H9 (cell line): ENCODE data around the gene MED10. TPM values are rescaled to one million over a fixed set of nuclear protein-coding genes. Genes with fewer than 3 reads are reported as not detected.

Experiments used
- DNase-seq: peaks from one replicate; pipeline ENCODE4 v3.0.0-alpha.2; 2017
- H2AFZ ChIP-seq: one replicate; pipeline ENCODE4 v1.6.1; 2013; ENCODE audit warnings: mild to moderate bottlenecking, low read length, control low read depth, moderate library complexity
- H2AK5ac ChIP-seq: 2 replicates; pipeline ENCODE4 v1.6.1; 2013; ENCODE audit warnings: low read length, control low read depth, mixed read lengths; ENCODE audit not compliant: insufficient read length
- H2BK120ac ChIP-seq: one replicate; pipeline ENCODE4 v1.6.1; 2013; ENCODE audit warnings: low read depth, mild to moderate bottlenecking, low read length, control low read depth, inconsistent platforms; ENCODE audit not compliant: poor library complexity, severe bottlenecking
- H2BK12ac ChIP-seq: 2 replicates; pipeline ENCODE4 v1.6.1; 2013; ENCODE audit warnings: low read length, control low read depth, mixed read lengths, low read depth; ENCODE audit not compliant: insufficient read length
- H2BK15ac ChIP-seq: 2 replicates; pipeline ENCODE4 v1.6.1; 2013; ENCODE audit warnings: low read depth, low read length, control low read depth
- H2BK20ac ChIP-seq: one replicate; pipeline ENCODE4 v1.6.1; 2013; ENCODE audit warnings: low read depth, mild to moderate bottlenecking, low read length, control low read depth, inconsistent platforms; ENCODE audit not compliant: poor library complexity, severe bottlenecking
- H2BK5ac ChIP-seq: 2 replicates; pipeline ENCODE4 v1.6.1; 2013; ENCODE audit warnings: low read length, control low read depth, mixed read lengths; ENCODE audit not compliant: insufficient read length
- H3K14ac ChIP-seq: 2 replicates; pipeline ENCODE4 v1.6.1; 2013; ENCODE audit warnings: low read length, control low read depth; ENCODE audit not compliant: insufficient read depth
- H3K18ac ChIP-seq: 2 replicates; pipeline ENCODE4 v1.6.1; 2013; ENCODE audit warnings: low read depth, mild to moderate bottlenecking, mixed read lengths, low read length, control low read depth; ENCODE audit not compliant: insufficient read length
- H3K23ac ChIP-seq: 2 replicates; pipeline ENCODE4 v1.6.1; 2013; ENCODE audit warnings: low read length, control low read depth, mixed read lengths, low read depth; ENCODE audit not compliant: insufficient read length
- H3K23me2 ChIP-seq: 2 replicates; pipeline ENCODE4 v1.6.1; 2013; ENCODE audit warnings: low read depth, mild to moderate bottlenecking, mixed read lengths, low read length, control low read depth; ENCODE audit not compliant: insufficient read length, poor library complexity, severe bottlenecking
- H3K27ac ChIP-seq: 2 replicates; pipeline ENCODE4 v1.5.1; 2013; ENCODE audit warnings: low read length, control low read depth, mixed read lengths, low read depth; ENCODE audit not compliant: insufficient read length
- H3K27me3 ChIP-seq: 2 replicates; pipeline ENCODE4 v1.6.1; 2013; ENCODE audit warnings: low read length, control low read depth, inconsistent platforms; ENCODE audit not compliant: insufficient read depth
- H3K4ac ChIP-seq: 2 replicates; pipeline ENCODE4 v1.6.1; 2013; ENCODE audit warnings: low read depth, mild to moderate bottlenecking, control low read depth, inconsistent platforms, low read length, moderate library complexity
- H3K4me1 ChIP-seq: 2 replicates; pipeline ENCODE4 v1.6.1; 2013; ENCODE audit warnings: low read length, control low read depth, inconsistent platforms; ENCODE audit not compliant: insufficient read depth
- H3K4me2 ChIP-seq: 2 replicates; pipeline ENCODE4 v1.6.1; 2013; ENCODE audit warnings: low read length, control low read depth, mixed read lengths; ENCODE audit not compliant: insufficient read length, insufficient read depth
- H3K56ac ChIP-seq: 2 replicates; pipeline ENCODE4 v1.6.1; 2013; ENCODE audit warnings: low read depth, mild to moderate bottlenecking, mixed read lengths, low read length, control low read depth; ENCODE audit not compliant: insufficient read length
- H3K79me1 ChIP-seq: 2 replicates; pipeline ENCODE4 v1.6.1; 2013; ENCODE audit warnings: low read depth, mild to moderate bottlenecking, moderate library complexity, low read length, control low read depth, inconsistent platforms; ENCODE audit not compliant: insufficient read depth, poor library complexity, severe bottlenecking
- H3K79me2 ChIP-seq: 2 replicates; pipeline ENCODE4 v1.6.1; 2013; ENCODE audit warnings: low read length, control low read depth, inconsistent platforms; ENCODE audit not compliant: insufficient read depth
- H3K9ac ChIP-seq: 2 replicates; pipeline ENCODE4 v1.6.1; 2013; ENCODE audit warnings: low read length, control low read depth, mixed read lengths; ENCODE audit not compliant: insufficient read length; ENCODE audit errors: extremely low read depth
- H3K9me3 ChIP-seq: one replicate; pipeline ENCODE4 v1.6.1; 2013; ENCODE audit warnings: low read depth, low read length, inconsistent platforms; ENCODE audit not compliant: control insufficient read depth
- H3T11ph ChIP-seq: one replicate; pipeline ENCODE4 v1.6.1; 2013; ENCODE audit warnings: mild to moderate bottlenecking, low read length, control low read depth, inconsistent platforms
- H4K20me1 ChIP-seq: one replicate; pipeline ENCODE4 v1.6.1; 2013; ENCODE audit not compliant: control insufficient read depth, insufficient read length, insufficient read depth
- H4K5ac ChIP-seq: 2 replicates; pipeline ENCODE4 v1.6.1; 2013; ENCODE audit warnings: low read depth, mild to moderate bottlenecking, mixed read lengths, low read length, control low read depth; ENCODE audit not compliant: insufficient read length
- H4K8ac ChIP-seq: replicated peaks from 2 replicates; pipeline ENCODE4 v1.6.1; 2013; ENCODE audit warnings: low read length, control low read depth, mixed read lengths, low read depth; ENCODE audit not compliant: insufficient read length
- H4K91ac ChIP-seq: 2 replicates; pipeline ENCODE4 v1.6.1; 2013; ENCODE audit warnings: low read depth, mild to moderate bottlenecking, moderate library complexity, mixed read lengths, low read length, control low read depth; ENCODE audit not compliant: insufficient read length
- H3K27ac Mint-ChIP-seq, 3 experiments: 2 replicates in 2 of 3; 3 replicates in 1 of 3; pipeline ENCODE4 v1.8.0; 2020 to 2021; ENCODE audit warnings: mixed read lengths in 3 of 3, mild to moderate bottlenecking in 1 of 3, moderate library complexity in 1 of 3
- H3K27me3 Mint-ChIP-seq: 2 replicates; pipeline ENCODE4 v1.8.0; 2021; ENCODE audit warnings: low read depth, mild to moderate bottlenecking, moderate library complexity, mixed read lengths
- H3K36me3 Mint-ChIP-seq, 3 experiments: 2 replicates in 2 of 3; 3 replicates in 1 of 3; pipeline ENCODE4 v1.8.0; 2020 to 2021; ENCODE audit warnings: low read depth in 3 of 3, mixed read lengths in 3 of 3; ENCODE audit not compliant: insufficient read depth in 1 of 3
- H3K4me1 Mint-ChIP-seq, 2 experiments: 2 replicates each; pipeline ENCODE4 v1.8.0; 2020; ENCODE audit warnings: mixed read lengths in 2 of 2
- H3K4me3 Mint-ChIP-seq, 2 experiments: 2 replicates in 1 of 2; 3 replicates in 1 of 2; pipeline ENCODE4 v1.8.0; 2020 to 2021; ENCODE audit warnings: mild to moderate bottlenecking in 2 of 2, mixed read lengths in 2 of 2, moderate library complexity in 1 of 2
- H3K9me3 Mint-ChIP-seq, 2 experiments: 2 replicates in 1 of 2; 3 replicates in 1 of 2; pipeline ENCODE4 v1.8.0; 2020; ENCODE audit warnings: mild to moderate bottlenecking in 2 of 2, mixed read lengths in 2 of 2, moderate library complexity in 1 of 2
- WGBS: extraction: QIAGEN DNeasy Blood & Tissue Kit; methylation state at CpG from one replicate; pipeline ENCODE4 v1.1.7; 2013; ENCODE audit warnings: missing lambda C conversion rate, low lambda C conversion rate, mixed read lengths; ENCODE audit not compliant: insufficient read length; ENCODE audit errors: extremely low coverage; 5-methylcytosine and 5-hydroxymethylcytosine counted together
- total RNA-seq: library from RNA; stranded (reverse); gene quantifications from 2 replicates; pipeline ENCODE4 v1.2.1, GENCODE V29; 2021
- TF ChIP-seq, protein P1 (sequence below): fragments of 200-600 bp; sonication (generic); conservative IDR thresholded peaks from 3 replicates; pipeline ENCODE4 v1.8.0; 2021; ENCODE audit warnings: antibody characterized with exemption, mild to moderate bottlenecking

The MED10 gene
- total RNA-seq, 1 experiment from 2014 or later: 35.3 TPM

DNA sequence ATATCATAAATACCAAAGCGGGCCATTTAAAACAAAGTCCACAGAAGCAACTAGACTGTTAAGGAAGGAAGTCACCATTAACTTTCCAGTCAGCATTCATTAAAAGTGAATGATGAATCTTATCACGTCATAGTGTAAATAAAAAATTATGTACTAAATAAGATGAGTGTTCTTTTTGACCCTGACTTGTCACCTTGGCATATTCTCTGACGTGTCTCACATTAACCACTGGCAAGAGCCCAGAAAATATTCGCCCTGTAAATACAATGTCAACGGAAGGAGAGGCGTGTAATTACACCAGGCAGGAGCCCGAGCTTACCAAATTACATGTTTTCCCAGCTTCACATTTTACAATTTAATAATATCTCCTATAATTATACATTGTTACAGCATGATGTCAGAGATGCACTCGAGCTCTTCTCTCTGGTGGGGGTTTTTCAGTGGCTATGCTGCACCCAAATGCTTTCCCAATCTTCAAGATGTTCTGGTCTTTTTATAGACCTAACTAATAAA lies 41.0 kb upstream of the MED10 start:
- no peaks in the 10 kb centered on the region for H3K79me1 ChIP-seq
- no peaks in the 10 kb centered on the region for H3K9me3 ChIP-seq
- no peak overlapping the region for H2BK20ac ChIP-seq
- no peak overlapping the region for H3K14ac ChIP-seq
- no peak overlapping the region for H3K9ac ChIP-seq
- no peak overlapping the region for H3K4ac ChIP-seq
- H2BK15ac ChIP-seq: no peak overlapping the region
- H3K27ac Mint-ChIP-seq: no peak overlapping the region
- no peaks in the 10 kb centered on the region for H3K27me3 ChIP-seq
- H3K4me1 Mint-ChIP-seq: no peaks in the 10 kb centered on the region
- WGBS: 100% methylated on average over 1 of the region's 8 CpGs
- H4K20me1 ChIP-seq: no peaks in the 10 kb centered on the region
- H3K23me2 ChIP-seq: no peaks in the 10 kb centered on the region
- no peak overlapping the region for H2BK12ac ChIP-seq
- no peaks in the 10 kb centered on the region; a peak in 1 of 7 replicates for H3K36me3 Mint-ChIP-seq
- no peak overlapping the region for H3K27ac ChIP-seq
- H3K18ac ChIP-seq: no peak overlapping the region
- no peak for DNase-seq
- no peak overlapping the region for H2AFZ ChIP-seq
- H3K27me3 Mint-ChIP-seq: peaks cover 36% of the 10 kb centered on the region
- H3K56ac ChIP-seq: no peak overlapping the region
- H3K23ac ChIP-seq: no peak overlapping the region
- no peak overlapping the region for H4K5ac ChIP-seq
- TF ChIP-seq, protein P1, sequence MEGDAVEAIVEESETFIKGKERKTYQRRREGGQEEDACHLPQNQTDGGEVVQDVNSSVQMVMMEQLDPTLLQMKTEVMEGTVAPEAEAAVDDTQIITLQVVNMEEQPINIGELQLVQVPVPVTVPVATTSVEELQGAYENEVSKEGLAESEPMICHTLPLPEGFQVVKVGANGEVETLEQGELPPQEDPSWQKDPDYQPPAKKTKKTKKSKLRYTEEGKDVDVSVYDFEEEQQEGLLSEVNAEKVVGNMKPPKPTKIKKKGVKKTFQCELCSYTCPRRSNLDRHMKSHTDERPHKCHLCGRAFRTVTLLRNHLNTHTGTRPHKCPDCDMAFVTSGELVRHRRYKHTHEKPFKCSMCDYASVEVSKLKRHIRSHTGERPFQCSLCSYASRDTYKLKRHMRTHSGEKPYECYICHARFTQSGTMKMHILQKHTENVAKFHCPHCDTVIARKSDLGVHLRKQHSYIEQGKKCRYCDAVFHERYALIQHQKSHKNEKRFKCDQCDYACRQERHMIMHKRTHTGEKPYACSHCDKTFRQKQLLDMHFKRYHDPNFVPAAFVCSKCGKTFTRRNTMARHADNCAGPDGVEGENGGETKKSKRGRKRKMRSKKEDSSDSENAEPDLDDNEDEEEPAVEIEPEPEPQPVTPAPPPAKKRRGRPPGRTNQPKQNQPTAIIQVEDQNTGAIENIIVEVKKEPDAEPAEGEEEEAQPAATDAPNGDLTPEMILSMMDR: no peak
- no peak overlapping the region for H2BK120ac ChIP-seq
- no peak overlapping the region for H3K4me2 ChIP-seq
- H2BK5ac ChIP-seq: no peak overlapping the region
- no peak overlapping the region for H3K4me3 Mint-ChIP-seq
- H4K8ac ChIP-seq: no peak overlapping the region
- no peaks in the 10 kb centered on the region for H3K4me1 ChIP-seq
- no peak overlapping the region for H3T11ph ChIP-seq
- H2AK5ac ChIP-seq: no peak overlapping the region
- H4K91ac ChIP-seq: no peak overlapping the region
- H3K79me2 ChIP-seq: no peaks in the 10 kb centered on the region
- peaks cover 10 to 12% of the 10 kb centered on the region in 2 experiments for H3K9me3 Mint-ChIP-seq
